GM19397 (cell line): ENCODE results near the gene CDH3.

Experiments used
- ATAC-seq: cut with Tn5 transposase; IDR thresholded peaks from one replicate; pipeline ENCODE4 v1.9.1; 2021; ENCODE audit warnings: mild to moderate bottlenecking, moderate library complexity; ENCODE audit not compliant: unreplicated experiment

CDH3 gene

DNA sequence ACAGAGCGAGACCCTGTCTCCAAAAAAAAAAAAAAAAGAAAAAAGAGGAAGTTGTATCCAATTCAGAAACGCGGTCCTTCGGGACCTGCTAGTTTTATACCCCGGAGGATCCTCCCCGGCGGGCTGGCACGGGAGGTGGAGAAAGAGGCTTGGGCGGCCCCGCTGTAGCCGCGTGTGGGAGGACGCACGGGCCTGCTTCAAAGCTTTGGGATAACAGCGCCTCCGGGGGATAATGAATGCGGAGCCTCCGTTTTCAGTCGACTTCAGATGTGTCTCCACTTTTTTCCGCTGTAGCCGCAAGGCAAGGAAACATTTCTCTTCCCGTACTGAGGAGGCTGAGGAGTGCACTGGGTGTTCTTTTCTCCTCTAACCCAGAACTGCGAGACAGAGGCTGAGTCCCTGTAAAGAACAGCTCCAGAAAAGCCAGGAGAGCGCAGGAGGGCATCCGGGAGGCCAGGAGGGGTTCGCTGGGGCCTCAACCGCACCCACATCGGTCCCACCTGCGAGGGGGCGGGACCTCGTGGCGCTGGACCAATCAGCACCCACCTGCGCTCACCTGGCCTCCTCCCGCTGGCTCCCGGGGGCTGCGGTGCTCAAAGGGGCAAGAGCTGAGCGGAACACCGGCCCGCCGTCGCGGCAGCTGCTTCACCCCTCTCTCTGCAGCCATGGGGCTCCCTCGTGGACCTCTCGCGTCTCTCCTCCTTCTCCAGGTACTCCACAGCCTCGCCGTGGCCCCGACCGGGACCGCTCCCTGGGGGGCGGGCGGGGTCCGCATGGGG lies at the start of gene CDH3:
CDH3 (plus strand) TSS at position 596 of the 779 bp plus-strand sequence; CDS start at position 666, 70 bp downstream.
- ATAC-seq: no peak

DNA sequence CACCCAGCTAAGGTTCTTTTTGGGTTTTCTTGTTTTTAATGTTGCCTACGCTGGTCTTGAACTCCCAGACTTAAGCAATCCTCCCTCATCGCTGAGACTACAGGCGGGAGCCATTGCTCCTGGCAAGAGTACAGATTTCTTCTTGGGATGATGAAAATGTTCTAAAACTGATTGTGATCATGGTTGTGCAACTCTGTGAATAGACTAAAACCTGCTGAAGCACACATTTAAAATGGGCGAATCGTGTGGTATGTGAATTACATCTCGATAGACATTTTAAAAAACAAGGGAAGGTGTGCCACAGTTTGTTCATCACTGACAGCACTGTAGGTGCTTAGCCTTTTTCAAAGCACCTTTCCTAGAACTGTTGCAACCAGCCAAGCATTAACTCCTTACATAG lies 48.8 kb upstream of the CDH3 start:
- ATAC-seq: no peak

DNA sequence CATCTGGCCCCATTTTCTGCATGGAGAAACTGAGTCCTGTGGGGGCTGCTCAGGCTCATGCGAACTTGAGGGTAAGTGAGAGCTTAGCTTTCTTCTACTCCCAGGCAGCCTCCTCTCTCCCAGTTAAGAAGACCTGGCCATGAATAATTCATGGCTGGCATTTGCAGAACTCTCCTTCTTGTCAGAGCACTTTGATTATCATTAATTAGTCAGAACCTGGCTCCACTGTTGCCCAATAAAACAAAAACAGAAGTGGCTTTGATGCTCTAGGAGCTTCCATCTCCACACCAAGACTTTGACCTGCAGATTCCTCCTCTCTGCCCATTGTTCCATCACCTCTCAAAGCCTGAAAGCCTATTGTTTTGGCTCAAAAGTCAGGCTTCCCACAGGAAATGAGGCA lies 45.5 kb upstream of the CDH3 start:
- ATAC-seq: no peak

DNA sequence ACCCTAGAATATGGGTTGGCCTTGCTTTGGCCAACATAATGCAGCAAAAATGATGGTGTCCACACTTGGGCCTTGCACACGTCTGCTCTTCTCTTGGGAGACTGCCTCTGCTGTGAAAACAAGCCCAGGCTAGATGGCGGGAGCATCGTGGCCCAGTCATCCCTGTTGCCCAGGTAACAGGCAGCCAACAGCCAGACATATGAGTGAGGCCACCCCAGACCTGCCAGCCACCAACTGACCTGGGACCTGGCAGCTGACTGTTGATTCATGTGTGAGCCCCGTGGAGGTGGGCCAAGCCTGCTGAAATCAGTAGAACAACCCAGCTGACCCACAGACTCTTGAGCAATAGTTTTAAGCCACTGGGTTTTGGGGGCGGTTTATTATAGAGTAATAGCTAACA lies 39.4 kb upstream of the CDH3 start:
- no peak for ATAC-seq

DNA sequence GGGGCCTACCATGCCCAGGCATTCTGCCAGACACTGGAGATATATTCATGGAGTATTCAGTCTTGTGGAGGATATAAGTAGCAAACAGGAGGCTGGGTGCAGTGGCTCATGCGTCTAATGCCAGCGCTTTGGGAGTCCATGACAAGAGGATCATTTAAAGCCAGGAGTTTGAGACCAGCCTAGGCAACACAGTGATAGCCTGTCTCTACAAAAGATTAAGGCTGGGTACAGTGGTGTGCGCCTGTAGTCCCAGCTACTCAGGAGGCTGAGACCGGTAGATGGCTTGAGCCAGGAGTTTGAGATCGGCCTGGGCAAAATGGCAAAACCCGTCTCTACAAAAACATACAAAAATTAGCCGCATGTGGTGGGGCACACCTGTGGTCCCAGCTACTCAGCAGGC lies 37.7 kb upstream of the CDH3 start:
- ATAC-seq: no peak

DNA sequence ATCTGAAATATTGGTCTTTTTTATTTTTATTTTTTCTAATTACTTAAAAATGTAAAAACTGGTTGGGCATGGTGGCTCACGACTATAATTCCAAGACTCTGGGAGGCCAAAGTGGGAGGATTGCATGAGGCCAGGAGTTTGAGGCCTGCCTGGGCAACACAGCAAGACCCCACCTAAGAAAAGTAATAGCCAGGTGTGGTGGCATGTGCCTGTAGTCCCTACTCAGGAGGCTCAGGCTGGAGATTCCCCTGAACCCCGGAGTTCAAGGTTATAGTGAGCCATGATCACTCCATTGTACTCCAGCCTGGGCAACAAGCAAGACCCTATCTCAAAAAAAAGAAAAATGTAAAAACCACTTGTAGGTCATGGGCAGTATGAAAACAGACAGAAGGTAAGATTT lies 36.8 kb upstream of the CDH3 start:
- no peak for ATAC-seq

DNA sequence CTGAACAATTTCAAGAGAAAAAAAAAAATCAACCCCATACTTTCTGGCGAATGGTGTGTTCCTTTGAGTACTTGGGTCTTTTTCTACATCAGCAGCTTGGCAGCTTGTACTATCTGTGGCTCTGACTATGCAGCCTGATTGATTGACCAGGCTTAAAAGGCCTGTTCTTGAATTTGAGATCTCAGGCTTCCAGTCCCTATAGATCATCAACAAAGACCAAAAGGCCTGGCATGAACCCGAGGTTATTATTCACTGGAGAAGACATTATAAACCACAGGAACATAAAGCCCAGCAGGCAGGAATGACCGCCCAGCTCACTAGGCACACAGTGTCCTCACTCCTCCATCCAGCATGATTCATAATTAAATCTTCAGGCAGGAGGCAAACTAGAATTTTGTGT lies 32.1 kb upstream of the CDH3 start:
- no peak for ATAC-seq

DNA sequence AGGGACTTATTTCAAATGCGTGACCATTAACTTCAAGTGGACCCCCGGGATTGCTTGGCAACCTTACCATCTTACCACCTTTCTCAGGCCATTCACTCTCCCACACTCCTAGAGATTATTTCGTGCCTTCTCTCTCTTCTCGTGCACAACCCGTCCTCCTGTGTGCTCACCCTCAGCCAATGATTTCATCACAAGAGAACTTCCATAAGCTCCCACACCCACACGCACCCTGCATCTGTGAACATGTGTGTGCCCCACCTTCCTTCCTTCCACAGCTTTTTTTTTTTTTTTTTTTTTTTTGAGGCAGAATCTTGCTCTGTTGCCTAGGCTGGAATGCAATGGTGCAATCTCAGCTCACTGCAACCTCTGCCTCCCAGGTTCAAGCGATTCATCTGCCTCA lies 27.4 kb upstream of the CDH3 start:
- no peak for ATAC-seq

DNA sequence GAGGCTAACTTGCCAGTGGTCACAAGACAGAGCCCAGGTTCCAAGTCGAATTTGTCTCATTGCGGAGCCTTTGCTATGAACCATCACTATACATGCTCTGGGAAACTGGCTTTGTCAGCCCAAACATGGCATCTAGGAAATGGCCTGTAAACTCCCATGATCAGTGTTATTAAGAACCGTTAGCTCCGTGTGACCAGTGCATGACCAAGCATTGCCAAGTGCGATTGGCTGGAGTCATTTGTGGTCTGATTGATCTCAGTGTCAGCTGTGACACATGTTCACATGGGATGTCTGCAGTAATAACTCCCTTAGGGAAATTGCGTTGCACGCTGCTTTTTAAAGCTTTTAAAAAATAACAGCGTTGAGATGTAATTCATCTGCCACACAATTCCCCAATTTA lies 18.6 kb upstream of the CDH3 start:
- no peak for ATAC-seq

DNA sequence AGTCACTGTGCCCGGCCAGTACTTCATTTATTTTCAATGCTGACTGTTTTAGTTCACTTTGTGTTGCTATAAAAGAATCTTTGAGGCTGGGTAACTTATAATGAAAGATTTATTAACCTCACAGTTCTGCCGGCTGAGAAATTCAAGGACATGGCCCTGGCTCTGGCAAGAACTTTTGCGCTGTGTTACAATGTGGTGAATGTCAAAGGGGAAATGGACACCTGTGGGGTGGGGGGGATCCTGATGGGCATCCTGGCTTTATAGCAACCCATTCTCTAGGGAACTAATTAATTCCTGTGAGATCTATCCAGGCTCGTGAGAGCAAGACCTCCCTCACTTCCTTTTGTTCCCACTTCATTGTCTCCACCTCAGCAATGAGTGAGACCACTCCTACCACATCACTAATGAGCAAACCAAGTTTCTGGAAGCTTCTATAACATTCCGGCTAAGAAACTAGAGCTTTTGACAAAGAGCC lies 17.1 kb upstream of the CDH3 start:
- no peak for ATAC-seq

DNA sequence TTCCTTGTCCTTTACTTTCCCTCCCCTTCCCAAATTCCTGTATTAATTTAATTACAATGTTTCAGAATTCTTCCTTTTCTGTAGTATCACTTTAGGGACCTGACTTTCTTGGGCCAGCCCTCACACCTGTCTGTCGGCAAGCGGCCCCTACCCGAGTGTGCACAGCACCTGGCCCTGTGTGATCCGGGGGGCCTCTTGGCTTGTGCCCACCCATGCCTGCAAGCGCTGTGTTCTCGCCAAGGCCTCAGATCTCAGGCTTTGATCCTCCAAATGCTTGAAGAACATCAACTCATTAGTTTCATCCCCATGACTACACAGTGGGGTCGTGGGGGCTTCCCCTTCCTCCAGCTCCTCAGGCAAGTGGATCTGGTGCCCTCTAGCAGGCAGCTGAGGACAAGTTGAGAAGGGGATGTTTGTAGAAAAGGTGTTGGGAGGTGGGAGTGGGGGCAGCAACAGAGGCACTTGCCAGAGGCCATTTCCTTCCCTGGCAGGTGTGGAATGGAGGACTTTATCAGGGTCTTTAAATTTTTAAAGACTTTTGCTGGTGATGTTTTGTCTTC lies 15.7 kb upstream of the CDH3 start:
- ATAC-seq: no peak

DNA sequence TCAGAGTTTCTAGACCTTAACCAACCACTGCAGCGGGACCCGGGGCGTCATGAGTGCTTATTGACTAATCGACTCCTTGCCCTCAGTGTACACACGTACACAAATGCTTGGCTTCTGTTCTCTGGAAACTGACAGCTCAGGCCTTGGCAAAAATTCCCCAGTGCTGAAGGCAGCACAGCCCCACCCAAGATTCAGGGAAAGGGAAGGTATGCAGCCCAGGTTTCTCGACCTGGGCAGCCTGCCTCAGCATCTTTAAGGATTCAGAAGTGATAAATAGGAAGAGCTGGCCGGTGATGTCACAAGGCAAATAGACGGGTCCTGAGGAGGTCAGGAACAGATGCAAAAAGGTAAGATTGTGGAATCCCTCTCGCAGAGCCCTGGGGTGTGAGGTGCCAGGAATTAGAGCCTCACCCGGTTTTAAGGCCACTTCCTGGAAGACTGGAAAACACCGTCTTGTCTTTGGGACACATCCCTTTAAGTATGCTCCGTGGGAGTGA lies 9.0 kb upstream of the CDH3 start:
- no peak for ATAC-seq

DNA sequence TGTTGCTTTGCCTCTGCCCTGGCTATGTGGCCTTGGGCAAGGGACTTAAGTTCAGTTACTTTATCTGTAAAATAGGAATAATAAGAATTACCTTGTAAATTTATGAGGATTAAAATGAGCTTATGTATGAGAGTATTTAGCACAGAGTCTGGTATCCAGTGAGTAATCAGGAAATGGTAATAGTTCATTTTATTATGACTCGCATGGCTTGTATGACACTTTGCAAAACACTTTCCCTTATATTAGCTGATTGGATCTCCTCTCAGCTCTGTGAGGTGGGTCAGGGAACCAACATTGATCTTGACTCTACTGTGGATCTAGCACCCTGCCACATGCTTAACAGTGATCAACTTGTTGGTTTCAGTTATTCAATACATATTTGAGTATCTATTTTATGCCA lies 8.3 kb upstream of the CDH3 start:
- no peak for ATAC-seq

DNA sequence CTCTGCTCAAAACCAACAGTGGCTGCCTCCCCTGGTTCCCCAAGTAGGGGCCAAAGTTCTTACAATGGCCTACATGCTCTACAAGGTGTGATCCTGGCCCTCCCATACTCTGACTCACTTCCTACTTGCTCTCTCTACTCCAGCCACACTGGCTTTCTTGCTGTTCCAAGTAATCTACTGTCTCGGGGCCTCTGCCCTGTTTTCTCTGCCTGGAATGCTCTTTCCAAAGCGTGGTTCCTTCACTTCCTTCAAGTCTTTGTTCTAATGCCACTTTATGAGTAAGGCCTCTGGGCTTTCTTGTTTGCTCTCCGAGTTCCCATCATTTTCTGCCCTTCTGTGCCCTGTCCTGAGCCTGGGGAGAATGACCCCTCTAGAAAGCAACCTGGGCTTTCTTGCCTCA lies 4.1 kb upstream of the CDH3 start:
- ATAC-seq: no peak

DNA sequence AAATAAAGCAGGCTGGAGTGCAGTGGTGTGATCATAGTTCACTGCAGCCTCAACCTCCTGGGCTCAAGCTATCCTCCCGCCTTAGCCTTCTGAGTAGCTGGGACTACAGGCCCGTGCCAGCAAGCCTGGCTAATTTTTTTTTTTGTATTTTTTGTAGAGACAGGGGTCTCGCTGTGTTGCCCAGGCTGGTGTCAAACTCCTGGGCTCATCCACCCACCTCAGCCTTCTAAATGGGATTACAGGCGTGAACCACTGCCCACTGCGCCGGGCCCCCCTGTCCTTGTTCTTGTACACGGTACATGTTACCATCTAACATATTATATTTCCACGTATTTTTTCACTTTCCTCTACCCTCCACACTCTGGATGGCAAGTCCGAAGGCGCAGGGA lies 3.1 kb upstream of the CDH3 start:
- no peak for ATAC-seq

DNA sequence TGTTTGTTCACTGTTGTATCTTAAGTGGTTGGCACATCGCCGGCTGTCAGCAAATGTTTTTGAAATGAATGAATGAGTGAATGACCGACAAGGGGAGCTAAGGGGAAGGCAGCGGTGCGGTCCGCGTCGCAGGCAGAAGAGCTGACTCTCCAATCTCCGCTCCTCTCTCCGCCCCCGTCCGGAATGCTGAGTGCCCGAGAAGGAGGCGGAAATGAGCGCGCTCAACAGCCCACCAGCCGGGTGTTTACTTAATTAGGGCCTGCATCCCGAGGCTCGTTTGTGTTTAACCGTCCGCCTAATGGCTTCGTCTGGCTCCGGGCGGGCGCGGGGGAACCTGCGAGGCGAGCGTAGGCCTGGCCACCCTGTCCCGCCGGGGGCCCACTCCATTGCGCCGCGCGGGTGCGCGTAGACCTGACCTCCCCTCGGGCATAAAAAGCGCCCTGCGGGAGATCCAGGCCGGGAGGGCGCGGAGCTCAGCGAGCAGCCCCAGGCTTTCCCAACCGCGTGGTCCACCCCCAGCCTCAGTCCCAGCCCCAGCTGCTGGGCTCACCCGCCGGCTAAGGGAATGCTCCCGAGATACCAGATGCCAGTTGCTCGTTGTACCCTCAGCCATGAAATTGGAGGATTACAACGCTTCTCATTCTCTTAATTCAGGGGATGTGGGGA lies 2.5 kb upstream of the CDH3 start:
- no peak for ATAC-seq

DNA sequence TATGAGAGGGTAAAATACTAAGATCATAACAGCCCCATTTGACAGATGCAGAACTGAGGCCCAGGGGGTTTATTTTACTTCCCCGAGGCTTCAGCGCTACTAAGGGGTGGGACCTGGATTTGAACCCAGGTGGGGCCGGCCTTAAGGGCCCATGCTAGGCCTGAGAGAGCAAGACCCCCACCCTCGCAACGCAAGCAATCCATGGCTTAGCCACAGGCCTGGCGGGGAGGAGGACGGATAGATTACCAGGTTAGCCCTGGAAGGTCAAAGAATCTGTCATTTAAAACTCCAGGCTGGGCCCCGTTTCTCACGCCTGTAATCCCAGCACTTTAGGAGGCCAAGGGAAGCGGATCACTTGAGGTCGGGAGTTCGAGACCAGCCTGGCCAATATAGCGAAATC lies 1.9 kb upstream of the CDH3 start:
- no peak for ATAC-seq

DNA sequence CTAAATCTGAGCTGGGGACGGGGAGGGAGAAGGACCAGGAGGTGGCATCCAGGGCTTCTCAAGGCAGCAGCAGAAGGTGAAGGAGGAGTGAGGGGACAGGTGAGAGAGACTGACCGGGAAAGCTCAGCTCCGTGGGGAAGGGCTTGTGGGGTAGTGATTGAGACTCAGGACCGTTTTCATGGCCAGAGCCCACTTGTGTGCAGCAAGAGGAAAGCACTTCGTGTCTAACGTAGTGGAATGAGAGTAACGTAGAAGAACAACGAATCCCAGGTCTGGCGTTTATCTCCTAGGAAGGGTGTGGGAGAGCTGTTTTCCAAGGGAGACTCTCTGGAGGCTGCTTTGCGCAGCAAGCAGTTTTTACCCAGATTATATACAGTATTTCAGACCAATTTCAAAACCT lies 1.3 kb upstream of the CDH3 start:
- no peak for ATAC-seq

DNA sequence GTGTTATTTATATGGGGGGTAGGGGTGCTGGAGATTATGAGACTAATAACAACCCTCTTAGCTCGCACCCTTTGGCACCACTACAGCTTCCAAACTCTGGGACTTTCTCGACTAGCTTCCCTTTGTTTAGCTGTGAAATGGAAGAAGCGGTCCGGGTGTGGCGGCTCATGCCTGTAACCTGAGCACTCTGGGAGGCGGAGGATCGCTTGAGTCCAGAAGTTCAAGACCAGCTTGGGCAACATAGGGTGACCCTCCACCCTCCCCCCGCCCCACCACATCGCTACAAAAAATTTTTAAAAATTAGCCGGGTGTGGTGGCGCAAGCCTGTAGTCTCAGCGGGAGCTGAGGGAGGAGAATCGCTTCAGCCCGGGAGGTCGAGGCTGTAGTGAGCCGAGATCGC lies 814 bp upstream of the CDH3 start:
- ATAC-seq: no peak

DNA sequence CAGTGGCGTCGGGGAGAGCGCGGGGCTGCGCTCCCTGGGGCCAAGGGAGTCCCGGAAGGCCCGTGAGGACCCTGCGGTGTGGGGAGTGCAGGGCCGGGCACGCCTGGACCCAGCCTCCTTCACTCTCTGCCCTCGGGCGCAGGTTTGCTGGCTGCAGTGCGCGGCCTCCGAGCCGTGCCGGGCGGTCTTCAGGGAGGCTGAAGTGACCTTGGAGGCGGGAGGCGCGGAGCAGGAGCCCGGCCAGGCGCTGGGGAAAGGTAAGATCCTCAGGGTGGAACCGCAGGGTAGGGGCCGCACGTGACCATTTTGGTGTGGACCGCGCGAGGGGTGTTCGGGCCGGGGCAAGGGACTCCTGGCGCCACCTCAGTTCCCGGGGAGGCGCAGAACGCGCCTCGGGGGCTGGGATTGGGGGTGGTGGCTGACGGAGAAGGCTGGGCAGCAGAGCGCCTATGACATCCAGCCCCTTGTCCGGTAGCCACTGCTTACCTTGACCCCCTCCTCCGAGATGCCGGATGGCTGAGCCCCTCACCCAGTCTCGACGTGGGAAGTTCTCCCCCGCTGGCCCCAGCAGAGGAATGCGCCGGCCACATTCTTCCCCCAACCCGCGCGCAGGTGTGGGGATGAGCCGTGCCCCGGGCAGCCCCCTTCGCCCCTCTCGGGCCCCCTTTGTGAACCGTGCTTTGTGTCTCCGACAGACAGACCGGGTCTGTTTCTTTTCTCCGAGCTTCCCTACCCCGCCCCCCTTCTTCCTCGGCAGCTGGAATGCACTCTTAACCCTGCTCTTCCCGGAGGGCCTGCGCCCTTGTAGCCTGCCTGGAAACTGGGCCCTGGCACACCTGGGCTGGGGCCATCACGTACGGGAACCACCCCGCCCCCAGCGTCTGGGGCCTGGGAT lies 631 bp downstream of the CDH3 start:
- no peak for ATAC-seq
